ENCODE data around the gene FLCN. TPM values are rescaled to one million over a fixed set of nuclear protein-coding genes. Genes with fewer than 3 reads are reported as not detected.

FLCN gene
- total RNA-seq, 2 donors from 2014 or later: 34.1 to 44.9 TPM

- ATAC-seq: no peak
These were observed 64.7 kb downstream of the FLCN start for GRCh38 chr17:17172001-17172939.

DNA sequence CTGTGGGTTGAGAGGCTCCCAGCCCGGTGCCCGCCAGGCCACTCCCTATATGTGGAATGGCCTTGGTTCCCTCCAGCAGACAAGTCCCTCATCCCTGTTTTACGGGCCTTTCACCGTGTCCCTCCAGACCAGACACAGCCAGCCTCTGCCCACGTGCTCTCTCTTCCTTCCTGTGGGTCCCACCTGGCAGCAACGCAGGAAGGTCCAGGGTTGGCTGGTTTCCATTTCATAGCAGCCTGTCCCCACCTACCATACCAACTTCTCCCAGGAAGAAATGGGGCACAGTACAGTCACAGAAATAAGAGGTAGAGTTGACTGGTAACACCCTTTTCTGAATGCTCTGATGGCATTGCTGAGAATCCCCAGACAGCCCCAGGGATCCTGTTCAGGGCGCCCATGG lies 65.8 kb downstream of the FLCN start:
- peaks cover 54% of the 10 kb centered on the region for H3K4me1 Mint-ChIP-seq
- no peaks in the 10 kb centered on the region for H3K27me3 Mint-ChIP-seq
- H3K36me3 Mint-ChIP-seq (ENCODE audit: low read depth): peaks cover 6% of the 10 kb centered on the region
- no peak for DNase-seq
- peak overlapping the region; percentile 82 for H3K4me3 Mint-ChIP-seq
- H3K27ac Mint-ChIP-seq: peak overlapping the region; percentile 91
- H3K9me3 ChIP-seq (ENCODE audit: control insufficient read depth, low read length, poor library complexity, severe bottlenecking): no peaks in the 10 kb centered on the region
- ATAC-seq: no peak

More at GRCh38 chr17:17172001-17172939, 64.7 kb downstream of the FLCN start:
- Mint-ChIP-seq H3K27me3 (no peaks in the 10 kb centered on the region), H3K36me3 (ENCODE audit: low read depth) (peaks cover 9% of the 10 kb centered on the region), H3K4me3 (no peak overlapping the region), H3K27ac (peak overlapping the region; percentile 100), H3K4me1 (peaks cover 62% of the 10 kb centered on the region)
- no peak for DNase-seq
- no peaks in the 10 kb centered on the region for H3K9me3 ChIP-seq (ENCODE audit: control insufficient read depth, low read length, poor library complexity, severe bottlenecking)

GRCh38 chr17:17170346-17170985 lies 66.5 kb downstream of the FLCN start:
- peak; percentile 27 for ATAC-seq
- H3K4me3 Mint-ChIP-seq: no peak overlapping the region
- H3K4me1 Mint-ChIP-seq: peaks cover 50% of the 10 kb centered on the region
- peaks cover 4% of the 10 kb centered on the region for H3K36me3 Mint-ChIP-seq (ENCODE audit: low read depth)
- DNase-seq: no peak
- no peaks in the 10 kb centered on the region for H3K9me3 ChIP-seq (ENCODE audit: control insufficient read depth, low read length, poor library complexity, severe bottlenecking)
- H3K27me3 Mint-ChIP-seq: no peaks in the 10 kb centered on the region
- H3K27ac Mint-ChIP-seq: peak overlapping the region; percentile 91

- ATAC-seq (no peak), DNase-seq (no peak)
- no peaks in the 10 kb centered on the region for H3K9me3 ChIP-seq (ENCODE audit: control insufficient read depth, low read length, poor library complexity, severe bottlenecking)
- H3K36me3 Mint-ChIP-seq (ENCODE audit: low read depth): peaks cover 7% of the 10 kb centered on the region
- peaks cover 54% of the 10 kb centered on the region for H3K4me1 Mint-ChIP-seq
- peak overlapping the region; percentile 80 for H3K27ac Mint-ChIP-seq
- no peaks in the 10 kb centered on the region for H3K27me3 Mint-ChIP-seq
- H3K4me3 Mint-ChIP-seq: peak overlapping the region; percentile 25
These were observed 67.6 kb downstream of the FLCN start for GRCh38 chr17:17169396-17169795.

GRCh38 chr17:17168401-17168800 lies 68.6 kb downstream of the FLCN start:
- H3K27ac Mint-ChIP-seq: peak overlapping the region; percentile 80
- no peak for ATAC-seq
- no peaks in the 10 kb centered on the region for H3K27me3 Mint-ChIP-seq
- no peaks in the 10 kb centered on the region for H3K9me3 ChIP-seq (ENCODE audit: control insufficient read depth, low read length, poor library complexity, severe bottlenecking)
- H3K4me1 Mint-ChIP-seq: peaks cover 56% of the 10 kb centered on the region
- peaks cover 11% of the 10 kb centered on the region for H3K36me3 Mint-ChIP-seq (ENCODE audit: low read depth)
- H3K4me3 Mint-ChIP-seq: no peak overlapping the region
- DNase-seq: no peak

GRCh38 chr17:17167986-17168385 lies 69.0 kb downstream of the FLCN start:
- Mint-ChIP-seq H3K27me3 (no peaks in the 10 kb centered on the region), H3K4me1 (peaks cover 57% of the 10 kb centered on the region), H3K36me3 (ENCODE audit: low read depth) (peaks cover 14% of the 10 kb centered on the region), H3K27ac (peak overlapping the region; percentile 80), H3K4me3 (no peak overlapping the region)
- H3K9me3 ChIP-seq (ENCODE audit: control insufficient read depth, low read length, poor library complexity, severe bottlenecking): no peaks in the 10 kb centered on the region
- DNase-seq: no peak
- ATAC-seq: no peak

GRCh38 chr17:17167356-17167755 lies 69.6 kb downstream of the FLCN start:
- Mint-ChIP-seq H3K27ac (peak overlapping the region; percentile 80), H3K36me3 (ENCODE audit: low read depth) (peaks cover 15% of the 10 kb centered on the region), H3K4me1 (peaks cover 53% of the 10 kb centered on the region), H3K4me3 (peak overlapping the region; percentile 28), H3K27me3 (no peaks in the 10 kb centered on the region)
- no peak for DNase-seq
- ATAC-seq: no peak
- H3K9me3 ChIP-seq (ENCODE audit: control insufficient read depth, low read length, poor library complexity, severe bottlenecking): no peaks in the 10 kb centered on the region

- Mint-ChIP-seq H3K4me1 (peaks cover 50% of the 10 kb centered on the region), H3K36me3 (ENCODE audit: low read depth) (peaks cover 19% of the 10 kb centered on the region), H3K4me3 (no peak overlapping the region), H3K27ac (peak overlapping the region; percentile 24), H3K27me3 (no peaks in the 10 kb centered on the region)
- no peak for DNase-seq
- no peak for ATAC-seq
- H3K9me3 ChIP-seq (ENCODE audit: control insufficient read depth, low read length, poor library complexity, severe bottlenecking): no peaks in the 10 kb centered on the region
These were observed 70.5 kb downstream of the FLCN start for GRCh38 chr17:17166446-17166845.

DNA sequence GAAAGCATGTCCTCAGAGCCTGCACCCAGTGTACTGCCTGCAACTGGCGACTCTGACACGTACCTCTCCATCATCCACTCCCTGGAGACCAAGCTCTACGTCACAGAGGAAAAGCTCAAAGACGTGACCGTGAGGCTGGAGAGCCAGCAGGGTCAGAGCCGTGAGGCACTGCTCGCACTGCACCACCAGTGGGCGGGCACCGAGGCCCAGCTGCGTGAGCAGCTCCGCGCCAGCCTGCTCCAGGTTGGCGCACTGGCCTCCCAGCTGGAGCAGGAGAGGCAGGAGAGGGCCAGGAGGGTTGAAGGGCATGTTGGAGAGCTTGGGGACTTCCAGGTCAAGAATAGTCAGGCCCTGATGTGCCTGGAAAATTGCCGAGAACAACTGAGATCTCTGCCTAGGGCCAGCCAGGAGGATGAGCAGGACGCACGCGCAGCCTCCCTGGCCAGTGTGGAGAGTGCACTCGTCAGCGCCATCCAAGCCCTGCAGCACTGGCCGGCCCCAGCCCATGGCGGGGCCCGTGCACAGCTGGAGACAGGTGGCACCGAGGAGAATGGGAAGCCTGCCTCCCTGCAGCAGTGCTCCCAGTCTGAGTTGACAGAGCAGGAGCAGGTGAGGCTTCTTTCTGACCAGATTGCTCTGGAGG lies 71.2 kb downstream of the FLCN start:
- H3K9me3 ChIP-seq (ENCODE audit: control insufficient read depth, low read length, poor library complexity, severe bottlenecking): no peaks in the 10 kb centered on the region
- ATAC-seq: no peak
- no peak for DNase-seq
- H3K27ac Mint-ChIP-seq: peak overlapping the region; percentile 24
- no peak overlapping the region for H3K4me3 Mint-ChIP-seq
- H3K36me3 Mint-ChIP-seq (ENCODE audit: low read depth): peaks cover 19% of the 10 kb centered on the region
- no peaks in the 10 kb centered on the region for H3K27me3 Mint-ChIP-seq
- peaks cover 44% of the 10 kb centered on the region for H3K4me1 Mint-ChIP-seq

DNA sequence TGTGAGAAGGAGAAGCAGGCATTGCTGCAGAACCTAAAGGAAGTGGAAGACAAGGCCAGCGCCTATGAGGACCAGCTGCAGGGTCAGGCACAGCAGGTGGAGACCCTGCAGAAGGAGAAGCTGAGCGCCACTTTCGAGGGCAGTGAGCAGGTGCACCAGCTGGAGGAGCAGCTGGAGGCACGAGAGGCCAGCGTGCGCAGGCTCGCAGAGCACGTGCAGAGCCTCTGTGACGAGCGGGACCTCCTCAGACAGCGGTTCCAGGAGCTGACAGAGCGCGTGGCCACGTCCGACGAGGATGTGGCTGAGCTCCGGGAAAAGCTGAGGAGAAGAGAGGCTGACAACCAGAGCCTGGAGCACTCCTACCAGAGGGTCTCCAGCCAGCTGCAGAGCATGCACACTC lies 72.3 kb downstream of the FLCN start:
- Mint-ChIP-seq H3K27me3 (no peaks in the 10 kb centered on the region), H3K36me3 (ENCODE audit: low read depth) (peaks cover 19% of the 10 kb centered on the region), H3K4me1 (peaks cover 35% of the 10 kb centered on the region), H3K4me3 (no peak overlapping the region), H3K27ac (peak overlapping the region; percentile 81)
- no peak for ATAC-seq
- DNase-seq: no peak
- H3K9me3 ChIP-seq (ENCODE audit: control insufficient read depth, low read length, poor library complexity, severe bottlenecking): no peaks in the 10 kb centered on the region

DNA sequence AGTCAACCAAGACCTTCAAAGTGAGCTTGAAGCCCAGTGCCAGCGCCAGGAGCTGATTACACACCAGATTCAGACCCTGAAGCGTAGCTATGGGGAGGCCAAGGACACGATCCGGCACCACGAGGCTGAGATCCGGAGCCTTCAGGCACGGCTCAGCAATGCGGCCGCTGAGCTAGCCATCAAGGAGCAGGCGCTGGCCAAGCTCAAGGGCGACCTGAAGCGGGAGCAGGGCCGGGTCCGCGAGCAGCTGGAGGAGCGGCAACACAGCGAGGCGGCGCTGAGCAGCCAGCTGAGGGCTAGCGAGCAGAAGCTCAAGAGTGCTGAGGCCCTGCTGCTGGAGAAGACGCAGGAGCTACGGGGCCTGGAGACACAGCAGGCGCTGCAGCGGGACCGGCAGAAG lies 72.8 kb downstream of the FLCN start:
- Mint-ChIP-seq H3K36me3 (ENCODE audit: low read depth) (peaks cover 21% of the 10 kb centered on the region), H3K4me1 (peaks cover 34% of the 10 kb centered on the region), H3K4me3 (no peak overlapping the region), H3K27me3 (no peaks in the 10 kb centered on the region), H3K27ac (peak overlapping the region; percentile 81)
- no peak for ATAC-seq
- H3K9me3 ChIP-seq (ENCODE audit: control insufficient read depth, low read length, poor library complexity, severe bottlenecking): no peaks in the 10 kb centered on the region
- DNase-seq: no peak

Data from T-helper 17 cell (primary cell).